GM12874 (cell line): Measurements from ENCODE around the gene ADGRG3.
A peak's percentile ranks its signal among the peaks of the same experiment; 100 is the strongest.

ENCODE experiments used
- CTCF ChIP-seq: IDR thresholded peaks from 2 replicates; pipeline ENCODE4 v1.5.1; 2011; ENCODE audit warnings: low read depth, mild to moderate bottlenecking, control low read depth, low read length, moderate library complexity; ENCODE audit not compliant: insufficient read depth

Gene ADGRG3

GRCh38 chr16:57720142-57720575 is 52.1 kb downstream of the ADGRG3 start:
- TF ChIP-seq CTCF, result peak; percentile 72

- no peak for TF ChIP-seq CTCF
Observed at GRCh38 chr16:57721356-57722209, 53.5 kb downstream of the ADGRG3 start.

GRCh38 chr16:57722210-57722499 is 54.0 kb downstream of the ADGRG3 start:
- TF ChIP-seq CTCF, result no peak

- TF ChIP-seq CTCF, result no peak
Observed at GRCh38 chr16:57722651-57723050, 54.5 kb downstream of the ADGRG3 start.

GRCh38 chr16:57723170-57723569 is 55.1 kb downstream of the ADGRG3 start:
- no peak for TF ChIP-seq CTCF

- no peak for TF ChIP-seq CTCF
Observed at GRCh38 chr16:57724531-57724930, 56.4 kb downstream of the ADGRG3 start.

- no peak for TF ChIP-seq CTCF
Observed at GRCh38 chr16:57725151-57725550, 57.0 kb downstream of the ADGRG3 start.

- no peak for TF ChIP-seq CTCF
Observed at GRCh38 chr16:57725554-57725953, 57.4 kb downstream of the ADGRG3 start.
